ENCODE results near the gene ZNF891.

The ZNF891 gene

GRCh38 chr12:133080026-133080367 is 50.1 kb downstream of the ZNF891 start:
- DNase-seq (ENCODE audit: extremely low read depth, low read depth): peak; percentile 97
- H3K4me3 ChIP-seq (replicated peaks; ENCODE audit: low read depth, low read length): peak overlapping the region; percentile 65
- TF ChIP-seq, protein P1, sequence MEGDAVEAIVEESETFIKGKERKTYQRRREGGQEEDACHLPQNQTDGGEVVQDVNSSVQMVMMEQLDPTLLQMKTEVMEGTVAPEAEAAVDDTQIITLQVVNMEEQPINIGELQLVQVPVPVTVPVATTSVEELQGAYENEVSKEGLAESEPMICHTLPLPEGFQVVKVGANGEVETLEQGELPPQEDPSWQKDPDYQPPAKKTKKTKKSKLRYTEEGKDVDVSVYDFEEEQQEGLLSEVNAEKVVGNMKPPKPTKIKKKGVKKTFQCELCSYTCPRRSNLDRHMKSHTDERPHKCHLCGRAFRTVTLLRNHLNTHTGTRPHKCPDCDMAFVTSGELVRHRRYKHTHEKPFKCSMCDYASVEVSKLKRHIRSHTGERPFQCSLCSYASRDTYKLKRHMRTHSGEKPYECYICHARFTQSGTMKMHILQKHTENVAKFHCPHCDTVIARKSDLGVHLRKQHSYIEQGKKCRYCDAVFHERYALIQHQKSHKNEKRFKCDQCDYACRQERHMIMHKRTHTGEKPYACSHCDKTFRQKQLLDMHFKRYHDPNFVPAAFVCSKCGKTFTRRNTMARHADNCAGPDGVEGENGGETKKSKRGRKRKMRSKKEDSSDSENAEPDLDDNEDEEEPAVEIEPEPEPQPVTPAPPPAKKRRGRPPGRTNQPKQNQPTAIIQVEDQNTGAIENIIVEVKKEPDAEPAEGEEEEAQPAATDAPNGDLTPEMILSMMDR (IDR thresholded peaks at IDR 0.05; ENCODE audit: low read depth, low read length, missing control alignments): no peak

DNA sequence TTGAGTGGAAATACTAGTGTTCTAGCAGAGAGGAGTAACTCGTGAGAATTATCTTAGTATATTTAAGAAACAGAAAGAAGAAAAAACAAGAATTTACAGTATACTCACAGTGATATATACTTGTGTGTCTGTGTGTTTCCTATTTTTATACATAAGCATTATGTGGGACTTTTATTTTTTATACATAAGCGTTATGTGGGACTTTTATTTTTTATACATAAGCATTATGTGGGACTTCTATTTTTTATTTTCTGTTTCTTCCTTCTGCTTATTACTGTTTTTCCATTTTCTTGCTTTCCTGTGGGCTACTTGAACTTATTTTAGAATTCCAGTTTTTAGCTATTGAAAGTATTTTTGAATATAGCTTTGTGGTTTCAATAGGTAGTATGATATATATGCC is 56.2 kb downstream of the ZNF891 start:
- TF ChIP-seq, protein P1 (IDR thresholded peaks at IDR 0.05; ENCODE audit: low read depth, low read length, missing control alignments): no peak
- DNase-seq (ENCODE audit: extremely low read depth, low read depth): no peak
- no peak overlapping the region for H3K4me3 ChIP-seq (replicated peaks; ENCODE audit: low read depth, low read length)

DNA sequence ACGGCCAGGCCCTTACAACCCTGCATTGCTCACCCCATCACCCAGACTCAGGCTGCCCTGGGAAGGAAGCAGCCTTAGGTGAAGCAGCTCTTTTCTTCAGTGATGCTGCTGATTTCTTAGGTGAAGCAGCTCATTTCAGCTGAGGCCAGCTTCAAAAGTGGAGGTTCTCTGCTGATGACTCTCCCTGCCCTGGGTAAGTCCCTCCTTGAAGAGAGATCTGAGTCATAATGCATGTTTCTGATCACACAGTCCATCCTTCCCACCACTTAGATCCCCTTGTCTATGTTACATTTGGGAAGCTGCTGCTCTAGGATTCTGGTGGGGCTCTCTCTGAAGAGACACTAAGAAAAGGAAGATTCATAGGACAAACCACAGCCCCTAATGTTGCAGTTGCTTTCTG is 66.5 kb downstream of the ZNF891 start:
- TF ChIP-seq, protein P1 (IDR thresholded peaks at IDR 0.05; ENCODE audit: low read depth, low read length, missing control alignments): no peak
- no peak overlapping the region for H3K4me3 ChIP-seq (replicated peaks; ENCODE audit: low read depth, low read length)
- DNase-seq (ENCODE audit: extremely low read depth, low read depth): no peak

DNA sequence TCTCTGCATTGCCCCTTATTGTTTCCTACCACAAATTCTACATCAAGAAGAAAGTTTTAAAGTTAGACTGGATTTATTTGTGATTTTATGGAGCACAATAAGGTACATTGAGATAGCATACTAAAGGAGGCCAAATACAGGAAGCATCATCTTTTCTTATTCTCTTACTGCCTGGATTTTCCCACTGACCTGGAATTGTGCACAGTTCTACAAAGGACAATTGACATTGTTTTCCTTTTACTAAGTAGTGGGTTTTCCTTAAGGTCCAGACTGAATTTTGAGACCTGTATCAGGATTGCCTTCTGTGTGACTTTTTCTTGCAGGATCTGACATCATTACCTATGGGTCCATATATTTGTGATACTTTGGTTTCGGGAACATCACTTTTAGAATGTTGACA is 68.1 kb downstream of the ZNF891 start:
- no peak for DNase-seq (ENCODE audit: extremely low read depth, low read depth)
- H3K4me3 ChIP-seq (replicated peaks; ENCODE audit: low read depth, low read length): no peak overlapping the region
- TF ChIP-seq, protein P1 (IDR thresholded peaks at IDR 0.05; ENCODE audit: low read depth, low read length, missing control alignments): no peak

- TF ChIP-seq, protein P1 (IDR thresholded peaks at IDR 0.05; ENCODE audit: low read depth, low read length, missing control alignments): no peak
- H3K4me3 ChIP-seq (replicated peaks; ENCODE audit: low read depth, low read length): no peak overlapping the region
- DNase-seq (ENCODE audit: extremely low read depth, low read depth): no peak
These were observed 71.6 kb downstream of the ZNF891 start for GRCh38 chr12:133058203-133059113.

GRCh38 chr12:133057446-133057845 is 72.6 kb downstream of the ZNF891 start:
- no peak for DNase-seq (ENCODE audit: extremely low read depth, low read depth)
- H3K4me3 ChIP-seq (replicated peaks; ENCODE audit: low read depth, low read length): no peak overlapping the region
- TF ChIP-seq, protein P1 (IDR thresholded peaks at IDR 0.05; ENCODE audit: low read depth, low read length, missing control alignments): no peak

All from HFF-Myc (cell line).